GM12872 (cell line): Measurements from ENCODE around the gene NF1.

ENCODE experiments used
- TF ChIP-seq, protein P1 (sequence below): IDR thresholded peaks from 3 replicates; pipeline ENCODE4 v1.5.1; 2011; ENCODE audit warnings: low read depth, mild to moderate bottlenecking, low read length, moderate library complexity; ENCODE audit not compliant: insufficient read depth

Gene NF1

GRCh38 chr17:31134576-31134975 lies 39.8 kb downstream of the NF1 start:
- TF ChIP-seq, protein P1, sequence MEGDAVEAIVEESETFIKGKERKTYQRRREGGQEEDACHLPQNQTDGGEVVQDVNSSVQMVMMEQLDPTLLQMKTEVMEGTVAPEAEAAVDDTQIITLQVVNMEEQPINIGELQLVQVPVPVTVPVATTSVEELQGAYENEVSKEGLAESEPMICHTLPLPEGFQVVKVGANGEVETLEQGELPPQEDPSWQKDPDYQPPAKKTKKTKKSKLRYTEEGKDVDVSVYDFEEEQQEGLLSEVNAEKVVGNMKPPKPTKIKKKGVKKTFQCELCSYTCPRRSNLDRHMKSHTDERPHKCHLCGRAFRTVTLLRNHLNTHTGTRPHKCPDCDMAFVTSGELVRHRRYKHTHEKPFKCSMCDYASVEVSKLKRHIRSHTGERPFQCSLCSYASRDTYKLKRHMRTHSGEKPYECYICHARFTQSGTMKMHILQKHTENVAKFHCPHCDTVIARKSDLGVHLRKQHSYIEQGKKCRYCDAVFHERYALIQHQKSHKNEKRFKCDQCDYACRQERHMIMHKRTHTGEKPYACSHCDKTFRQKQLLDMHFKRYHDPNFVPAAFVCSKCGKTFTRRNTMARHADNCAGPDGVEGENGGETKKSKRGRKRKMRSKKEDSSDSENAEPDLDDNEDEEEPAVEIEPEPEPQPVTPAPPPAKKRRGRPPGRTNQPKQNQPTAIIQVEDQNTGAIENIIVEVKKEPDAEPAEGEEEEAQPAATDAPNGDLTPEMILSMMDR = no peak

- TF ChIP-seq, protein P1 = no peak
Observed at GRCh38 chr17:31136319-31136718, 41.5 kb downstream of the NF1 start.

DNA sequence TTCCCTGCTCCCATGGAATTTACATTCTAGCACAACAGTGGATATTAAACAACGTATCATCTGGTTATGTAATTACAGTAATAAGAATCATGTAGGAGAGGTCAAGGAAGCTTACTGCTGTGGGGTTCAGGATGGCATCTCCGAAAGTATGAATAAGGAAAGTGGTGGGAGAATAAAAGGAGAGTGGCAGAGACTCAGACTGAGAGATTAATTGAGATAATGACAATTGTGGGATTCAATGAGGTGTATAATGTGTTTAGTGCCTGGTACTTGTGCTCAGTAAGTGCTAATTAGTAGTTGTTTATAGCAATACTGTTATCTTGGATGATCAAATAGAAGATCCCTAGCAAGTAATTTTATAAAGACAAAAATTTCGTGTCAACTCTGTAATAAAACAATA lies 45.3 kb downstream of the NF1 start:
- TF ChIP-seq, protein P1 = no peak

DNA sequence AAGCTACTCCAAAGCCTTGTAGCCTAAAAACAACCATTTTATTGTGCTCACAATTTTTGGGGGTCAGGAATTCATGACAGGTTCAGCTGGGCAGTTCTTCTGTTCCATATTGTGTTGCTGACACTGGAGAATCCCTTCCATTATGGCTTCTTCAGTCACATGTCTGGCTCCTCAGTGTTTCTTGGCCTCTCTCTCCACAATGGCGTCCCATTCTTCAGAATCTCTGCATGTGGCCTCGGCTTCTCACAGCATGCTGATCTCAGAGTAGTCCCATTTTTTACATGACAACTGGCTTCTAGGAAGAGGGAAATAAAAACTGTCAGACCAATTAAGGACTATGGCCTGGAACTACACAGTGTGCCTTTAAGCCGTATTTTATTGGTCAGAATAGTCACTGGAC lies 49.7 kb downstream of the NF1 start:
- TF ChIP-seq, protein P1 = no peak

DNA sequence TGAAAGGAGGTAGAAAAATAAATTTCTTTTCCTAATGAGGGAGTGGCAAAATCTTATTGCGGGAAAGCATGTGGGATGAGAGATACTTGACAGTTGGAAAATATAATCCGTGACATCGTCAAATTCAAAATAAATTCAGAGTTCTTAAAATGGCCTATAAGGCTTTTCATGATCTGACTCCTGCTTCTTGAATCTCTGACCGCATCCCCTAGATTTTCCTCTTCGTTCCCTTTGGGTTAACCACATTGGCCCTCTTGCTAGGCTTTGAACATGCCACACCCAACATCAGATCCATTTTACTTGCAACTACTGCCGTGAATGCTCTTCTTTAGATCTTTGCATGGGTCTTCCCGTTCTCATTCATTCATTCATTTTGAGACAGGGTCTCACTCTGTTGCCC lies 50.1 kb downstream of the NF1 start:
- TF ChIP-seq, protein P1 = no peak

DNA sequence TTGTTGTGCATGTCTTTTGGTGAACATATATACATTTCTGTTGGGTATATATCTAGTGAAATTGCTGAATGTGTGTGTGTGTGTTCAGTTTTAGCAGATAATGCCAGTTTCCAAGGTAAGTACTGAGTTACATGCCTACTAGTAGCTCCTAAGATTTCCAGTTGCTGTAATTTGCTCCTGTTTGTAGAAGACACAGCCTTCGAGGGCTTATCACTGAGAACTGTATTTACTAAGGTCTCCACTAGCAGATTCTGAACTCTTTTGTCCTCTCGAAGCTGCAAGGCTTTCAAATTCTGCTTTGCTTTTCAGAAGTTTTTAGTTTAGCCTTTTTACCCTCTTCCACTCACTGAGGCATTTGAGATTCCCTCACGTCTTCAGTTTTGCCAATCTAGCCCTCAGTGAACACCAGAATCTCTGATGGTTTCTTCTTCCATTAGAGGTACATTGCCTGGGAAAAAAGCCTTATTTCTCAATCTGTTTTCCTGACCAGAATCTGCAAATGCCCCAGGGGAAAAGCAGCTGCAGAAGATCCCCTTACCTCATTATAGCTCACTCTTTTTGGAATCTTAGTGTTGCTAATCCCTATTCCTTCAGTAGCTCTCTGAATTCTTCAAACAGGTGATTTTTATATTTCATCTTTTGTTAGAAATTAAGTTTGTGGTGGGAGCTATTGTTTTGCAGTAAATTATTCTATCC lies 52.9 kb downstream of the NF1 start:
- TF ChIP-seq, protein P1 = no peak

DNA sequence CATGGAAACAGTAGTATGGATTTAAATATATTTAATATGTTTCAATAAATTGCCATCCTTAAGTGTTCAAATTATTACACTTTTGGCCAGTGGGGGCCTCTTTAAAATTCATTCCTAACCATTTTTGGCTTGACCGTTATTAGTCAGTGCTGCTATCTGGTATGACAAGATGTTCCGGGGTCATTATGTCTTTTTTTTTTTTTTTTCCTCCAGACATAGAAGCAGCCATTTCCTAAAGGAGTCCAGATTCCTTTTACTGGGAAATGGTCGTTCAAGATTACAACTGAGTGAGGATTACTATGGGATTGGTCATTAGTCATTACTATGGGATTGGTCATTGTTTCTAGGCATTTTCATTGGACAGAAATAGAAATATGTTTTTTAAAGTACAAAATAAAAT lies 53.4 kb downstream of the NF1 start:
- TF ChIP-seq, protein P1 = no peak

- TF ChIP-seq, protein P1 = no peak
Observed at GRCh38 chr17:31152271-31152670, 57.5 kb downstream of the NF1 start.
